Panc1 (cell line): ENCODE results near the gene NELFE.

ENCODE experiments used
- POLR2AphosphoS5 ChIP-seq: IDR thresholded peaks from 2 replicates; pipeline ENCODE4 v1.6.1; 2012; ENCODE audit warnings: mild to moderate bottlenecking, low read depth, low read length, moderate library complexity
- SIN3A ChIP-seq: IDR thresholded peaks from 2 replicates; pipeline ENCODE4 v1.6.1; 2012; ENCODE audit warnings: low read depth, mild to moderate bottlenecking, low read length, moderate library complexity, borderline replicate concordance; ENCODE audit not compliant: insufficient read depth
- TCF7L2 ChIP-seq: IDR thresholded peaks from 2 replicates; pipeline ENCODE4 v1.6.1; 2011; ENCODE audit warnings: mild to moderate bottlenecking, low read depth, low read length, inconsistent platforms
- TF ChIP-seq, protein P1 (sequence below): fragments of 450-650 bp; IDR thresholded peaks from 2 replicates; pipeline ENCODE4 v1.5.1; 2017; ENCODE audit warnings: mild to moderate bottlenecking
- TF ChIP-seq, protein P2 (sequence below), 2 experiments: IDR thresholded peaks; 2 replicates each; pipeline ENCODE4 v1.6.1; 2011 to 2012; ENCODE audit warnings: low read depth in 2 of 2, control low read depth in 1 of 2, low read length in 1 of 2, mild to moderate bottlenecking in 1 of 2, moderate library complexity in 1 of 2; ENCODE audit not compliant: insufficient read depth in 1 of 2

DNA sequence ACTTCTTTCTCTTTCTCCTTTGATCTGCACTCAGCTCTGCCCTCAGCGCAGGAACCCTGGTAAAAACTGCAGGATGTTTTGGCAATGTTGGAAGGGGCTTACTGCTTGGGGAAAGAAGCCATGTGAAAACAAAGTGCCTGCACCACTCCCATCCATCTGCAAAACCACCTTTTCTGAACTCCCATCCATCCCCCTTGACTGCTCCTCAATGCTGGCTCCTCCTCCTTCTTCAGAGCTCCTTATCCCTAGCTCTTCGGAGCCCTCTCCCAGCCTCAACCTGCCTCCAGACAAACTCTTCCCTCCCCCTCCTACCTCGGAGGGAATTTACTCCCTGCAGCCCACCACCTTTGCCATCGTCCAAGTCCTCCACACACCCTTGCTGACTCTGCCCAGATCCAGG is 52.6 kb downstream of the NELFE start:
- TF ChIP-seq, protein P1, sequence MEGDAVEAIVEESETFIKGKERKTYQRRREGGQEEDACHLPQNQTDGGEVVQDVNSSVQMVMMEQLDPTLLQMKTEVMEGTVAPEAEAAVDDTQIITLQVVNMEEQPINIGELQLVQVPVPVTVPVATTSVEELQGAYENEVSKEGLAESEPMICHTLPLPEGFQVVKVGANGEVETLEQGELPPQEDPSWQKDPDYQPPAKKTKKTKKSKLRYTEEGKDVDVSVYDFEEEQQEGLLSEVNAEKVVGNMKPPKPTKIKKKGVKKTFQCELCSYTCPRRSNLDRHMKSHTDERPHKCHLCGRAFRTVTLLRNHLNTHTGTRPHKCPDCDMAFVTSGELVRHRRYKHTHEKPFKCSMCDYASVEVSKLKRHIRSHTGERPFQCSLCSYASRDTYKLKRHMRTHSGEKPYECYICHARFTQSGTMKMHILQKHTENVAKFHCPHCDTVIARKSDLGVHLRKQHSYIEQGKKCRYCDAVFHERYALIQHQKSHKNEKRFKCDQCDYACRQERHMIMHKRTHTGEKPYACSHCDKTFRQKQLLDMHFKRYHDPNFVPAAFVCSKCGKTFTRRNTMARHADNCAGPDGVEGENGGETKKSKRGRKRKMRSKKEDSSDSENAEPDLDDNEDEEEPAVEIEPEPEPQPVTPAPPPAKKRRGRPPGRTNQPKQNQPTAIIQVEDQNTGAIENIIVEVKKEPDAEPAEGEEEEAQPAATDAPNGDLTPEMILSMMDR: no peak
- TF ChIP-seq, protein P2, sequence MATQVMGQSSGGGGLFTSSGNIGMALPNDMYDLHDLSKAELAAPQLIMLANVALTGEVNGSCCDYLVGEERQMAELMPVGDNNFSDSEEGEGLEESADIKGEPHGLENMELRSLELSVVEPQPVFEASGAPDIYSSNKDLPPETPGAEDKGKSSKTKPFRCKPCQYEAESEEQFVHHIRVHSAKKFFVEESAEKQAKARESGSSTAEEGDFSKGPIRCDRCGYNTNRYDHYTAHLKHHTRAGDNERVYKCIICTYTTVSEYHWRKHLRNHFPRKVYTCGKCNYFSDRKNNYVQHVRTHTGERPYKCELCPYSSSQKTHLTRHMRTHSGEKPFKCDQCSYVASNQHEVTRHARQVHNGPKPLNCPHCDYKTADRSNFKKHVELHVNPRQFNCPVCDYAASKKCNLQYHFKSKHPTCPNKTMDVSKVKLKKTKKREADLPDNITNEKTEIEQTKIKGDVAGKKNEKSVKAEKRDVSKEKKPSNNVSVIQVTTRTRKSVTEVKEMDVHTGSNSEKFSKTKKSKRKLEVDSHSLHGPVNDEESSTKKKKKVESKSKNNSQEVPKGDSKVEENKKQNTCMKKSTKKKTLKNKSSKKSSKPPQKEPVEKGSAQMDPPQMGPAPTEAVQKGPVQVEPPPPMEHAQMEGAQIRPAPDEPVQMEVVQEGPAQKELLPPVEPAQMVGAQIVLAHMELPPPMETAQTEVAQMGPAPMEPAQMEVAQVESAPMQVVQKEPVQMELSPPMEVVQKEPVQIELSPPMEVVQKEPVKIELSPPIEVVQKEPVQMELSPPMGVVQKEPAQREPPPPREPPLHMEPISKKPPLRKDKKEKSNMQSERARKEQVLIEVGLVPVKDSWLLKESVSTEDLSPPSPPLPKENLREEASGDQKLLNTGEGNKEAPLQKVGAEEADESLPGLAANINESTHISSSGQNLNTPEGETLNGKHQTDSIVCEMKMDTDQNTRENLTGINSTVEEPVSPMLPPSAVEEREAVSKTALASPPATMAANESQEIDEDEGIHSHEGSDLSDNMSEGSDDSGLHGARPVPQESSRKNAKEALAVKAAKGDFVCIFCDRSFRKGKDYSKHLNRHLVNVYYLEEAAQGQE (IDR thresholded peaks at IDR 0.05; ENCODE audit: insufficient read depth in 1 of 2, low read depth in 2 of 2, low read length in 1 of 2): no peak
- TF ChIP-seq POLR2AphosphoS5 (no peak), TCF7L2 (no peak), SIN3A (no peak)
